H1 (cell line): Measurements from ENCODE around the gene MANSC4. TPM values are rescaled to one million over a fixed set of nuclear protein-coding genes. Genes with fewer than 3 reads are reported as not detected.

Experiments
- CTCF ChIA-PET: fragments of 300-600 bp; sonication (Branson Sonifier 250); formaldehyde crosslinking; loops from one replicate; lab custom pipeline; 2021; ENCODE audit not compliant: partially characterized antibody; lab: Charles Lee
- POLR2A ChIA-PET: fragments of 300-600 bp; sonication (Branson Sonifier 250); formaldehyde crosslinking; loops from one replicate; lab custom pipeline; 2021; ENCODE audit warnings: inconsistent platforms; ENCODE audit not compliant: partially characterized antibody; lab: Charles Lee
- DNase-seq, 2 experiments: peaks; one replicate each; pipeline versions ENCODE4 v3.0.0 to v3.0.0-alpha.2; 2010 to 2022; ENCODE audit warnings: low spot score in 2 of 2, low read depth in 1 of 2, mixed read lengths in 1 of 2
- FAIRE-seq: peaks from 2 replicates; lab custom pipeline; 2011; peaks lifted over from hg19 to GRCh38; lab: Jason Lieb, UNC
- H2AFZ ChIP-seq: 2 replicates; pipeline ENCODE4 v1.8.1; 2012; ENCODE audit warnings: low read length, inconsistent platforms
- H2AK5ac ChIP-seq: 2 replicates; pipeline ENCODE4 v1.6.1; 2013; ENCODE audit warnings: low read depth, low read length
- H2BK120ac ChIP-seq: replicated peaks from 2 replicates; pipeline ENCODE3; 2013; ENCODE audit warnings: low read depth, low read length, inconsistent platforms
- H2BK12ac ChIP-seq: 2 replicates; pipeline ENCODE4 v1.6.1; 2013; ENCODE audit warnings: low read depth, low read length
- H2BK15ac ChIP-seq: 2 replicates; pipeline ENCODE4 v1.6.1; 2013; ENCODE audit warnings: low read length
- H2BK20ac ChIP-seq: 2 replicates; pipeline ENCODE4 v1.6.1; 2013; ENCODE audit warnings: low read length
- H2BK5ac ChIP-seq: 2 replicates; pipeline ENCODE4 v1.6.1; 2013; ENCODE audit warnings: low read depth, low read length
- H3K14ac ChIP-seq: 2 replicates; pipeline ENCODE4 v1.6.1; 2013; ENCODE audit warnings: inconsistent platforms; ENCODE audit not compliant: insufficient read length
- H3K18ac ChIP-seq: 2 replicates; pipeline ENCODE4 v1.6.1; 2013; ENCODE audit warnings: low read length; ENCODE audit errors: extremely low read depth
- H3K23ac ChIP-seq: 2 replicates; pipeline ENCODE4 v1.6.1; 2013; ENCODE audit warnings: inconsistent platforms; ENCODE audit not compliant: insufficient read length
- H3K23me2 ChIP-seq: 2 replicates; pipeline ENCODE4 v1.6.1; 2013; ENCODE audit warnings: low read depth, low read length
- H3K27ac ChIP-seq: 2 replicates; pipeline ENCODE4 v1.6.1; 2011; ENCODE audit warnings: low read depth, low read length, inconsistent platforms
- H3K27me3 ChIP-seq, 4 experiments: replicated peaks in 1 of 4; 1 replicate in 1 of 4; 2 replicates in 3 of 4; pipeline versions ENCODE4 v1.6.1 to v1.8.1; 2011 to 2013; ENCODE audit warnings: low read length in 3 of 4, mild to moderate bottlenecking in 3 of 4, inconsistent platforms in 2 of 4, mixed read lengths in 2 of 4, moderate library complexity in 1 of 4; ENCODE audit not compliant: control insufficient read depth in 3 of 4, insufficient read depth in 3 of 4; ENCODE audit errors: extremely low read depth in 1 of 4
- H3K36me3 ChIP-seq, 4 experiments: 2 replicates each; pipeline versions ENCODE4 v1.6.1 to v1.8.1; 2011 to 2013; ENCODE audit warnings: mild to moderate bottlenecking in 4 of 4, low read length in 3 of 4, moderate library complexity in 2 of 4, control low read depth in 1 of 4, inconsistent platforms in 1 of 4; ENCODE audit not compliant: insufficient read depth in 4 of 4, control insufficient read depth in 2 of 4
- H3K4ac ChIP-seq: replicated peaks from 2 replicates; pipeline ENCODE3; 2013; ENCODE audit warnings: low read length, low read depth, mixed read lengths, inconsistent platforms; ENCODE audit not compliant: insufficient read length
- H3K4me1 ChIP-seq, 4 experiments: replicated peaks in 1 of 4; 1 replicate in 1 of 4; 2 replicates in 3 of 4; pipeline versions ENCODE4 v1.6.1 to v1.8.1; 2011 to 2013; ENCODE audit warnings: low read length in 3 of 4, inconsistent platforms in 2 of 4, mixed read lengths in 1 of 4; ENCODE audit not compliant: insufficient read depth in 4 of 4, control insufficient read depth in 3 of 4
- H3K4me2 ChIP-seq, 2 experiments: 2 replicates each; pipeline versions ENCODE4 v1.6.1 to v1.8.1; 2011 to 2013; ENCODE audit warnings: low read depth in 2 of 2, low read length in 2 of 2, control low read depth in 1 of 2, inconsistent platforms in 1 of 2, mild to moderate bottlenecking in 1 of 2; ENCODE audit not compliant: insufficient read depth in 1 of 2
- H3K4me3 ChIP-seq, 4 experiments: fragments of 200-600, 300-600 bp in 1 of 4; sonication (generic), shearing (Covaris generic), sonication (Bioruptor Twin) in 1 of 4; 2 replicates each; pipeline versions ENCODE4 v1.5.1 to v1.8.1; 2011 to 2016; ENCODE audit warnings: low read length in 4 of 4, low read depth in 3 of 4, control low read depth in 2 of 4, inconsistent platforms in 2 of 4, mild to moderate bottlenecking in 2 of 4, mixed read lengths in 1 of 4, moderate library complexity in 1 of 4; ENCODE audit not compliant: insufficient read depth in 2 of 4; ENCODE audit errors: extremely low read depth in 1 of 4
- H3K56ac ChIP-seq: replicated peaks from 2 replicates; pipeline ENCODE3; 2013; ENCODE audit warnings: low read depth, mild to moderate bottlenecking, mixed read lengths, low read length, inconsistent platforms; ENCODE audit not compliant: insufficient read length
- H3K79me1 ChIP-seq: 2 replicates; pipeline ENCODE4 v1.6.1; 2013; ENCODE audit warnings: low read depth, low read length, control low read depth
- H3K79me2 ChIP-seq, 2 experiments: 2 replicates each; pipeline versions ENCODE4 v1.6.1 to v1.8.1; 2012 to 2013; ENCODE audit warnings: low read length in 2 of 2, mild to moderate bottlenecking in 2 of 2, inconsistent platforms in 1 of 2; ENCODE audit not compliant: insufficient read depth in 2 of 2, control insufficient read depth in 1 of 2
- H3K9ac ChIP-seq, 4 experiments: replicated peaks in 1 of 4; 1 replicate in 1 of 4; 2 replicates in 3 of 4; pipeline versions ENCODE4 v1.6.1 to v1.8.1; 2011 to 2013; ENCODE audit warnings: low read depth in 3 of 4, low read length in 3 of 4, control low read depth in 2 of 4, mild to moderate bottlenecking in 2 of 4, moderate library complexity in 2 of 4, inconsistent platforms in 1 of 4; ENCODE audit errors: extremely low read depth in 1 of 4
- H3K9me3 ChIP-seq, 2 experiments: 2 replicates each; pipeline versions ENCODE4 v1.6.1 to v1.8.1; 2012 to 2013; ENCODE audit warnings: mild to moderate bottlenecking in 2 of 2, moderate library complexity in 2 of 2, control low read depth in 1 of 2, inconsistent platforms in 1 of 2, low read depth in 1 of 2, low read length in 1 of 2, mixed read lengths in 1 of 2; ENCODE audit not compliant: insufficient read depth in 2 of 2
- H4K20me1 ChIP-seq, 2 experiments: replicated peaks in 1 of 2; 2 replicates each; pipeline versions ENCODE3 to v1.8.1; 2011 to 2013; ENCODE audit warnings: inconsistent platforms in 2 of 2, low read length in 2 of 2, mild to moderate bottlenecking in 1 of 2; ENCODE audit not compliant: insufficient read depth in 2 of 2, control insufficient read depth in 1 of 2
- H4K5ac ChIP-seq: 2 replicates; pipeline ENCODE4 v1.6.1; 2013; ENCODE audit warnings: low read length, low read depth, mixed read lengths, inconsistent platforms; ENCODE audit not compliant: insufficient read length
- H4K8ac ChIP-seq: 2 replicates; pipeline ENCODE4 v1.8.0; 2013; ENCODE audit warnings: mild to moderate bottlenecking, moderate library complexity, low read length, inconsistent platforms; ENCODE audit not compliant: insufficient read depth; ENCODE audit errors: extremely low read depth
- H4K91ac ChIP-seq: replicated peaks from 2 replicates; pipeline ENCODE3; 2013; ENCODE audit warnings: low read length, mixed read lengths, inconsistent platforms; ENCODE audit not compliant: insufficient read length
- WGBS, 2 experiments: shearing (Covaris generic) in 1 of 2; methylation state at CpG; one replicate each; pipeline versions ENCODE4 v1.1.6 to v1.1.7; 2013 to 2015; ENCODE audit warnings: low lambda C conversion rate in 2 of 2, mixed read lengths in 2 of 2, inconsistent platforms in 1 of 2, low coverage in 1 of 2, missing lambda C conversion rate in 1 of 2; ENCODE audit not compliant: insufficient replicate concordance in 2 of 2, insufficient coverage in 1 of 2, insufficient read length in 1 of 2; ENCODE audit errors: extremely low coverage in 1 of 2, missing lambda C conversion rate in 1 of 2; 5-methylcytosine and 5-hydroxymethylcytosine counted together
- polyA plus RNA-seq, 7 experiments: library from polyadenylated mRNA; depleted of rRNA in 3 of 7; stranded (reverse) in 5 of 7; unstranded in 2 of 7; fragments of >200 nt in 5 of 7; fragments of 200-250 nt in 2 of 7; gene quantifications; 1 replicate in 5 of 7; 2 replicates in 1 of 7; 4 replicates in 1 of 7; pipeline versions ENCODE4 v1.2.1 to v1.2.3, GENCODE V29; 2011 to 2013; ENCODE audit warnings: missing spikeins in 2 of 7, mixed read lengths in 2 of 7
- total RNA-seq: library from RNA; stranded (reverse); fragmentation: NEBNext Ultra II Directional; extraction: Animal tissue kit (Norgen Biotek cat#: 25700); gene quantifications from 2 replicates; pipeline ENCODE4 v1.2.1, GENCODE V29; 2021

The MANSC4 gene
- total and polyA plus RNA-seq, 2 of the 8 experiments (the other 6 are each of a cell fraction or from before 2014, with no cell fraction given): not detected

GRCh38 chr12:27802511-27802910, 22.5 kb upstream of the MANSC4 start:
- no peaks in the 10 kb centered on the region for H3K79me2 ChIP-seq
- no peak overlapping the region for H3K4ac ChIP-seq
- no peak overlapping the region for H2BK120ac ChIP-seq
- no peak overlapping the region for H3K4me2 ChIP-seq
- no peaks in the 10 kb centered on the region for H3K23me2 ChIP-seq
- H3K14ac ChIP-seq: no peak overlapping the region
- ChIA-PET CTCF (interaction anchor here (0.9 to 1.5 kb wide), 3 partner anchors 8 to 138 kb away, joined by 3 read pairs; no protein-coding TSS in a partner anchor), POLR2A (interaction anchor here (1.0 kb wide), 1 partner anchor 43 kb away, joined by 3 read pairs; no protein-coding TSS in a partner anchor)
- no peak overlapping the region for H4K91ac ChIP-seq
- H3K9ac ChIP-seq: no peak overlapping the region
- no peak overlapping the region for H2AK5ac ChIP-seq
- H3K4me1 ChIP-seq: no peaks in the 10 kb centered on the region
- H3K4me3 ChIP-seq: no peak overlapping the region
- no peak overlapping the region for H3K27ac ChIP-seq
- no peak overlapping the region for H4K8ac ChIP-seq
- H4K20me1 ChIP-seq: no peaks in the 10 kb centered on the region
- H3K9me3 ChIP-seq: no peaks in the 10 kb centered on the region
- 91% methylated on average over 4 of the region's 4 CpGs; no CpG with 5 or more reads in 1 of the 2 experiments for WGBS, 2 experiments
- H3K56ac ChIP-seq: no peak overlapping the region
- DNase-seq: no peak
- no peak overlapping the region for H3K18ac ChIP-seq
- H3K23ac ChIP-seq: no peak overlapping the region
- H3K36me3 ChIP-seq: peaks cover 5 to 21% (median 10%) of the 10 kb centered on the region in 4 experiments; a peak in 7 of 8 replicates
- H3K27me3 ChIP-seq: no peaks in the 10 kb centered on the region
- no peak for FAIRE-seq
- no peak overlapping the region for H2BK12ac ChIP-seq
- H3K79me1 ChIP-seq: no peaks in the 10 kb centered on the region; the same call in 1 of the 2 replicates
- no peak overlapping the region for H2AFZ ChIP-seq
- no peak overlapping the region for H4K5ac ChIP-seq
- H2BK5ac ChIP-seq: no peak overlapping the region
- no peak overlapping the region for H2BK15ac ChIP-seq
- no peak overlapping the region for H2BK20ac ChIP-seq
